K562 (cell line): ENCODE data around the gene HMGN1. TPM values are rescaled to one million over a fixed set of nuclear protein-coding genes. Genes with fewer than 3 reads are reported as not detected.
A peak's percentile ranks its signal among the peaks of the same experiment; 100 is the strongest.

Experiments
- ELF1 ChIP-seq: fragments of 200-800 bp; sonication (Bioruptor generic); IDR thresholded peaks from 2 replicates; pipeline ENCODE4 v1.6.1; 2016; ENCODE audit warnings: missing genetic modification characterization, missing compliant biosample characterization
- KHSRP ChIP-seq: fragments of 450-650 bp; IDR thresholded peaks from 2 replicates; pipeline ENCODE4 v1.6.1; 2017
- NFE2L1 ChIP-seq: fragments of 450-650 bp; IDR thresholded peaks from 2 replicates; pipeline ENCODE4 v1.6.1; 2016; ENCODE audit warnings: missing genetic modification characterization, low read depth, mild to moderate bottlenecking, missing compliant biosample characterization, moderate library complexity, borderline replicate concordance
- PCBP2 ChIP-seq: fragments of 200-400 bp; formaldehyde crosslinking; IDR thresholded peaks from 2 replicates; pipeline ENCODE4 v1.6.1; 2018; ENCODE audit warnings: low read length, low read depth, mild to moderate bottlenecking, moderate library complexity; ENCODE audit not compliant: poor library complexity, severe bottlenecking
- PHF20 ChIP-seq: fragments of 450-650 bp; IDR thresholded peaks from 2 replicates; pipeline ENCODE4 v1.6.1; 2018; ENCODE audit not compliant: partially characterized antibody
- POLR2AphosphoS2 ChIP-seq: IDR thresholded peaks from 2 replicates; pipeline ENCODE4 v1.6.1; 2012; ENCODE audit warnings: low read length, improper control_type of control experiment
- POLR2B ChIP-seq: fragments of 450-650 bp; IDR thresholded peaks from 2 replicates; pipeline ENCODE4 v1.6.1; 2018; ENCODE audit warnings: low read depth; ENCODE audit not compliant: partially characterized antibody
- PRPF4 ChIP-seq: fragments of 200-400 bp; formaldehyde crosslinking; IDR thresholded peaks from one replicate; pipeline ENCODE4 v1.6.1; 2017; ENCODE audit warnings: low read length, low read depth, mild to moderate bottlenecking; ENCODE audit not compliant: insufficient read depth, poor library complexity, severe bottlenecking
- SETDB1 ChIP-seq: IDR thresholded peaks from one replicate; pipeline ENCODE4 v1.6.1; 2012; ENCODE audit warnings: low read length, control low read depth, inconsistent platforms
- SMARCB1 ChIP-seq: IDR thresholded peaks from 2 replicates; pipeline ENCODE4 v1.6.1; 2011; ENCODE audit warnings: improper control_type of control experiment, low read depth; ENCODE audit not compliant: insufficient read length
- SMC3 ChIP-seq: conservative IDR thresholded peaks from 2 replicates; pipeline ENCODE4 v1.6.1; 2011; ENCODE audit warnings: low read depth, low read length, improper control_type of control experiment; ENCODE audit not compliant: insufficient read depth
- ZFPM2 ChIP-seq: fragments of 250-450 bp; sonication (Bioruptor Pico); IDR thresholded peaks from 2 replicates; pipeline ENCODE4 v1.5.1; 2022; ENCODE audit warnings: mild to moderate bottlenecking
- ZNF23 ChIP-seq: fragments of 250-450 bp; sonication (Bioruptor Pico); IDR thresholded peaks from 2 replicates; pipeline ENCODE4 v1.4.0; 2020; ENCODE audit warnings: mild to moderate bottlenecking
- ZNF24 ChIP-seq: fragments of 450-650 bp; IDR thresholded peaks from 2 replicates; pipeline ENCODE4 v1.6.1; 2016
- polyA plus RNA-seq, 8 experiments: library from polyadenylated mRNA; depleted of rRNA in 4 of 8; stranded (reverse) in 5 of 8; unstranded in 3 of 8; fragments of >200 nt; fragmentation: Nextera tagmentation in 2 of 8; fragmentation: Illumina TruSeq in 1 of 8; extraction: Ambion mirVana in 2 of 8; extraction: Trizol in 1 of 8; gene quantifications; 2 replicates each; pipeline versions ENCODE4 v1.2.1 to v1.2.3, GENCODE V29; 2011 to 2014; ENCODE audit warnings: inconsistent platforms in 1 of 8, missing spikeins in 1 of 8
- total RNA-seq, 7 experiments: library from RNA; depleted of rRNA in 6 of 7; stranded (reverse); fragments of >200 nt in 6 of 7; fragmentation: Illumina TruSeq in 2 of 7; extraction: Trizol in 2 of 7; gene quantifications; 2 replicates each; pipeline versions ENCODE4 v1.2.1 to v1.2.3, GENCODE V29; 2011 to 2021; ENCODE audit warnings: low replicate concordance in 1 of 7
- TF ChIP-seq, protein P1 (sequence below), 2 experiments: fragments of 450-650 bp; formaldehyde crosslinking in 1 of 2; IDR thresholded peaks; 2 replicates each; pipeline versions ENCODE4 v1.4.0 to v1.6.1; 2014 to 2020; ENCODE audit warnings: mild to moderate bottlenecking in 2 of 2, borderline replicate concordance in 1 of 2, low read depth in 1 of 2
- TF ChIP-seq, protein P2 (sequence below): fragments of 450-650 bp; formaldehyde crosslinking; IDR thresholded peaks from 2 replicates; pipeline ENCODE4 v1.4.0; 2020; ENCODE audit warnings: mild to moderate bottlenecking
- TF ChIP-seq, protein P3 (sequence below): sonication (generic); formaldehyde crosslinking; IDR thresholded peaks from 2 replicates; pipeline ENCODE4 v1.8.1; 2022; ENCODE audit warnings: missing genetic modification reagents

The HMGN1 gene
- total and polyA plus RNA-seq, 9 of the 15 experiments (the other 6 are each of a cell fraction or from before 2014, with no cell fraction given), result 124 to 626 (median 498) TPM

DNA sequence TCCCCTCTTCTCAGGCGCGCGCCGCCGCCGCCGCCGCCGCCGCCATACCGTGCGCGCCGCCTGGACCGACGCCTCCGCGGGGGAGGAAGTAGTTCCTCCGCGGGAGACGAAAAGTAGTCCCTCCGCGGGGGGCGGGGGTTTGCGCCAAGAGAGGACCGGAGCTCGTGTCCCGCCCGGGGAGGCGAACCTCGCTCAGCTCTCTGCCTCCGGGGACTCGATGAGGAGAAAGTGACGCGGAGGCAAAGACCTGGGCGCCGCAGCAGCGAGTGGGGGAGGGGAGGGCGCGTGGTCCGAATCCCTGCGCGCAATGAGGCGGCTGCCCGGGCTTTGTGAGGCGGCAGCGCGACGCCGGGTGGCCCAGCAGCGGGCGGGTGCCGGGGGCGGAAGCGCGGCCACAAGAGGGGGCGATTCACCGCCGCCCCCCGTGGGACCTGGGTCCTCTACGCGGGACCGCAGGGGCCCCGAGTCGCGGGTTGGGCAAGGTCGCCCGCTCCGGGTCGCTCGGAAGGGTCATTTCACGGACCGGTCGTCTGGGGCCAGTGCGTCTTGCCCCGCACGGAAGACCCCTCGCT is 35.2 kb downstream of the HMGN1 start, which contains the start of gene BRWD1 (continued):
- TF ChIP-seq, protein P1, sequence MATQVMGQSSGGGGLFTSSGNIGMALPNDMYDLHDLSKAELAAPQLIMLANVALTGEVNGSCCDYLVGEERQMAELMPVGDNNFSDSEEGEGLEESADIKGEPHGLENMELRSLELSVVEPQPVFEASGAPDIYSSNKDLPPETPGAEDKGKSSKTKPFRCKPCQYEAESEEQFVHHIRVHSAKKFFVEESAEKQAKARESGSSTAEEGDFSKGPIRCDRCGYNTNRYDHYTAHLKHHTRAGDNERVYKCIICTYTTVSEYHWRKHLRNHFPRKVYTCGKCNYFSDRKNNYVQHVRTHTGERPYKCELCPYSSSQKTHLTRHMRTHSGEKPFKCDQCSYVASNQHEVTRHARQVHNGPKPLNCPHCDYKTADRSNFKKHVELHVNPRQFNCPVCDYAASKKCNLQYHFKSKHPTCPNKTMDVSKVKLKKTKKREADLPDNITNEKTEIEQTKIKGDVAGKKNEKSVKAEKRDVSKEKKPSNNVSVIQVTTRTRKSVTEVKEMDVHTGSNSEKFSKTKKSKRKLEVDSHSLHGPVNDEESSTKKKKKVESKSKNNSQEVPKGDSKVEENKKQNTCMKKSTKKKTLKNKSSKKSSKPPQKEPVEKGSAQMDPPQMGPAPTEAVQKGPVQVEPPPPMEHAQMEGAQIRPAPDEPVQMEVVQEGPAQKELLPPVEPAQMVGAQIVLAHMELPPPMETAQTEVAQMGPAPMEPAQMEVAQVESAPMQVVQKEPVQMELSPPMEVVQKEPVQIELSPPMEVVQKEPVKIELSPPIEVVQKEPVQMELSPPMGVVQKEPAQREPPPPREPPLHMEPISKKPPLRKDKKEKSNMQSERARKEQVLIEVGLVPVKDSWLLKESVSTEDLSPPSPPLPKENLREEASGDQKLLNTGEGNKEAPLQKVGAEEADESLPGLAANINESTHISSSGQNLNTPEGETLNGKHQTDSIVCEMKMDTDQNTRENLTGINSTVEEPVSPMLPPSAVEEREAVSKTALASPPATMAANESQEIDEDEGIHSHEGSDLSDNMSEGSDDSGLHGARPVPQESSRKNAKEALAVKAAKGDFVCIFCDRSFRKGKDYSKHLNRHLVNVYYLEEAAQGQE (IDR thresholded peaks at IDR 0.05; ENCODE audit: borderline replicate concordance), result peak; percentile 80
- TF ChIP-seq, protein P1 (CRISPR knock-in tag; IDR thresholded peaks at IDR 0.05; ENCODE audit: low read depth), result peak; percentile 73; the same call in 1 of the 2 replicates
- TF ChIP-seq ZFPM2 (no peak), PHF20 (peak; percentile 83), POLR2AphosphoS2 (no peak), SMARCB1 (no peak), POLR2B (no peak), PCBP2 (peak; percentile 78), KHSRP (no peak), NFE2L1 (tag) (no peak), PRPF4 (peak; percentile 99), ZNF24 (no peak), ELF1 (peak; percentile 87), SMC3 (peak; percentile 39; the same call in 1 of the 2 replicates), ZNF23 (CRISPR knock-in tag) (no peak), SETDB1 (peak; percentile 25)
- TF ChIP-seq, protein P2, sequence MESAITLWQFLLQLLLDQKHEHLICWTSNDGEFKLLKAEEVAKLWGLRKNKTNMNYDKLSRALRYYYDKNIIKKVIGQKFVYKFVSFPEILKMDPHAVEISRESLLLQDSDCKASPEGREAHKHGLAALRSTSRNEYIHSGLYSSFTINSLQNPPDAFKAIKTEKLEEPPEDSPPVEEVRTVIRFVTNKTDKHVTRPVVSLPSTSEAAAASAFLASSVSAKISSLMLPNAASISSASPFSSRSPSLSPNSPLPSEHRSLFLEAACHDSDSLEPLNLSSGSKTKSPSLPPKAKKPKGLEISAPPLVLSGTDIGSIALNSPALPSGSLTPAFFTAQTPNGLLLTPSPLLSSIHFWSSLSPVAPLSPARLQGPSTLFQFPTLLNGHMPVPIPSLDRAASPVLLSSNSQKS (CRISPR knock-in tag), result no peak
- TF ChIP-seq, protein P3, sequence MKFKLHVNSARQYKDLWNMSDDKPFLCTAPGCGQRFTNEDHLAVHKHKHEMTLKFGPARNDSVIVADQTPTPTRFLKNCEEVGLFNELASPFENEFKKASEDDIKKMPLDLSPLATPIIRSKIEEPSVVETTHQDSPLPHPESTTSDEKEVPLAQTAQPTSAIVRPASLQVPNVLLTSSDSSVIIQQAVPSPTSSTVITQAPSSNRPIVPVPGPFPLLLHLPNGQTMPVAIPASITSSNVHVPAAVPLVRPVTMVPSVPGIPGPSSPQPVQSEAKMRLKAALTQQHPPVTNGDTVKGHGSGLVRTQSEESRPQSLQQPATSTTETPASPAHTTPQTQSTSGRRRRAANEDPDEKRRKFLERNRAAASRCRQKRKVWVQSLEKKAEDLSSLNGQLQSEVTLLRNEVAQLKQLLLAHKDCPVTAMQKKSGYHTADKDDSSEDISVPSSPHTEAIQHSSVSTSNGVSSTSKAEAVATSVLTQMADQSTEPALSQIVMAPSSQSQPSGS (CRISPR knock-in tag), result no peak
